Loucy (cell line): ENCODE data around the gene LPIN1.

Experiments used
- CTCF ChIP-seq: fragments of 200-600 bp; sonication (generic); conservative IDR thresholded peaks from 2 replicates; pipeline ENCODE4 v1.5.1; 2014; ENCODE audit warnings: mild to moderate bottlenecking, antibody characterized with exemption, low read length
- EZH2phosphoT487 ChIP-seq: fragments of 200-600 bp; IDR thresholded peaks from 2 replicates; pipeline ENCODE4 v1.6.1; 2018; ENCODE audit warnings: antibody characterized with exemption, mild to moderate bottlenecking, moderate library complexity, borderline replicate concordance

- no peak for TF ChIP-seq CTCF
- no peak for TF ChIP-seq EZH2phosphoT487
Observed at GRCh38 chr2:11705063-11705462, 41.4 kb upstream of the LPIN1 start.
